ENCODE measurements around the gene GRB10.

DNA sequence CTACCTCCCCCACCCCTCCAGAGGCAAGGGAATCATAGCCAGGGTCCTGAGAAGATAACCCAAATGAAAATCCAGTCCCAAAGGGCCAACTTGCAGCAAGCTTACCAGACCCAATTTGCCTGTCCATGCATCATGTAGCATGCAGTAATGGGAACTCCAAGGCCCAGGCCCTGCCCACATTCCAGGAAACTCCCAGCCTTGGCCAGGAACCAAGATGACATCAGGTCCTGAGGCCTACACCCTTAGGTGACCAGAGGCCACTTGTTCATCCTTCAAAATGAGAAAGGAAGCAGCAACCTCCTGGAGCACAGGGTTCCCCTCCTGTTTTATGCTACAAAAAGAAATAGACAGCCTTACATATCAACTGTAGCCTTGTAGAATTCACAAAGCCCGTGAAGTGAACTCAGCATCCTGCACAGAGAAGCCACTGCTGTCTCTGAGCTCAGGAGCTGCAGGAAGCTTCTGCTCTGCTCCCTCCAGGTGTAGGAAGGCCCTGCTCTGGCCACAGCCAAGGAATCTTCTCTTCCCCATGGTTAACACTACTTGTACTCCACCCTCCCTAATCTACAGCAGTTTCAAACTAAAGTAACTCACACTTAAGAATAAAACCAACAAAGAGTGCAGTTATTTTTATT, 30.3 kb upstream of the GRB10 start:
- TF ChIP-seq POLR2AphosphoS5 (IDR thresholded peaks at IDR 0.05; ENCODE audit: low read depth, low read length) (no peak), POLR2A (IDR thresholded peaks at IDR 0.05; ENCODE audit: low read depth, low read length) (no peak), TAF1 (IDR thresholded peaks at IDR 0.05; ENCODE audit: low read depth, low read length) (no peak), SPI1 (IDR thresholded peaks at IDR 0.05; ENCODE audit: low read depth, low read length) (no peak), POU2F2 (IDR thresholded peaks at IDR 0.05; ENCODE audit: low read depth, low read length) (no peak), PAX5 (IDR thresholded peaks at IDR 0.05; ENCODE audit: insufficient read depth, low read length, severe bottlenecking) (no peak)

Measured in GM12891 (cell line).